Endothelial cell of hepatic sinusoid (primary cell): ENCODE data around the gene LRCOL1.

ENCODE experiments used
- in situ Hi-C: cut with HindIII; loops from 2 replicates; pipeline ENCODE4 v1.10.0; 2017; ENCODE audit warnings: low sequenced_read_pairs

The LRCOL1 gene

DNA sequence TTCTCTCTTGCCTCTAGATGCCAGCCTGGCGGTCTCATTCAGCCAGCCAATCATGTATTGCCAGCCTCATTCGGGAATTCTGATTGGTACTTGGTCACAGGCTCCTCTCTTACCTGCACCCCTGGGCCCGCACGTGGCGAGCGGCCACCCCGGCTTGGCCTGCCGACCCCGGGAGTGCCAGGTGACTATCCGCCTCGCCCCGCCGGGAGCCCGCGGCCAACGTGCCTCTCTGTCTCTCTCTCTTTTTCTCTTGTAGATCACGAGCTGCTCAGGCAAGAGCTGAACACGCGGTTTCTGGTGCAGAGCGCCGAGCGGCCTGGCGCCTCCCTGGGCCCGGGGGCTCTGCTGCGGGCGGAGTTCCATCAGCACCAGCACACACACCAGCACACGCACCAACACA is 39.3 kb downstream of the LRCOL1 start:
- in situ Hi-C loops: no loop called here

DNA sequence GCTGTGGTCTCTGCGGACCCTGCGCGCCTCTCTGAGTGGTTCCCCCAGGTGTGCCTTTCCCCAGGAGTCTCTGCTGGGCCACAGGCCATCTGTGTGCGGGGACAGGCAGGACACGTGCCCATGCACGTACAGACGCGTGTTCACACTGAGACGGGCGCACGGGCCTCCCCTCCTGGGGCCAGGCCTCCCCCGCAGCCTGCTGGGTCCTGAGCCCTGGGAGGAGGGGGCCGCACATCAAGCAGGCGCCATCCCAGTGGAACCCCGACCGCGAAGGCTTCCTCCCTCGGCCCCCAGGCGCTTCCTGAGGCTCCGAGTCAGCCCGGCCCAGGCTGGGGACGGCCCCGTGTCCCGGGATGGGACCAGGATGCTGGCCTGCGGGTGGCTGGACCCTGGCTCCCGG is 39.7 kb downstream of the LRCOL1 start:
- in situ Hi-C loops: no loop called here

- in situ Hi-C loops: no loop called here
Observed at GRCh38 chr12:132569856-132570480, 40.4 kb downstream of the LRCOL1 start.

DNA sequence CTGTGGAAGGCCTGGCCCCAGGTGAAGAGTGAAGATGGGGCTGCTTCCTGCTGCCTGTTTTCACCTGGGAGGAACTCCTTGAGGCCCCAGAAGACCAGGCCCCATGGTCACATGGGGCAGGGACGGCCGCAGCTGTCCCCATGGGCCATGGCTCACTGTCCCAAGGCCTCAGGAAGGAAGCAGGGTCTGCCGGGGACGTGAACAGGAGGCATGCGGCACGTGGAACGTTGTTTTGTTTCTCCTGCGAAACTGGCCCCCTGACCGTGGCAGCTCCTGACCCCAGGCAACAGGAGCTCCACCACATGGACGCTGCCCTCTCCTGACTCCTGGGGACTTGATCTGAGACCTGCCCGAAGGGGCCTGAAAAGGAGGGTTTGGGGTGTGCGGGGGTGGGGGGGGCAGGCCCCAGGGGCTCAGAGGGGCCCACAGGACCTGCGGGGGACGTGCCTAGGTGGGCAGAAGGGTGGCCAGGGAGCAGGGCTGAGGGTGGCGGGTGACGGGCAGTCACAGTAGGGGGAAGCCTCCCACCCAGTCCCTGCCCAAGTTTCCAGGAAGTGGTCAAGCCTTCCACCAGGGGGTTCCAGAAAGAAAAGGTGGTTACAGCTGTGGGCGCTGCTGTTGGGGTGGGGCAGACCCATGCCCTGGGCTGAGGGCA is 41.4 kb downstream of the LRCOL1 start:
- in situ Hi-C loops: no loop called here

DNA sequence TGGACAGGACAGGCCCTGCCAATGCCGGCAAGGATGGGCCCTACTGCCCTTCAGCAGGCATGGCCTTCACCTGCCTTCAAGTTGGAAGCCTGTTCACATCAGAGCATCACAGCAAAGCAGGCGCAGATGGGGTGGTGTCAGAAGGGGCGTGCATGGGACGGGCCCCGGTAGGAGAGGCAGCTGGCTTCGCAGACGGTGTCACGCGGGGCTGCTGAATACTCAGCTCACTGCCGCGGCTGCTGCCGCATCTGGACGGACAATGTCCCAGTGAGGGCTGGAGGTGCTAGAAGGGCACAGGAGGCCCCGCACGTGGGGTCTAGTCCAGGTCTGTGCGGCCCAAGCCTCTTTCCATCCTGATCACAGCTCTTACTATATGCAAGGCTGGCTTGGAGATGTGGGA is 42.1 kb downstream of the LRCOL1 start:
- in situ Hi-C loops: no loop called here

DNA sequence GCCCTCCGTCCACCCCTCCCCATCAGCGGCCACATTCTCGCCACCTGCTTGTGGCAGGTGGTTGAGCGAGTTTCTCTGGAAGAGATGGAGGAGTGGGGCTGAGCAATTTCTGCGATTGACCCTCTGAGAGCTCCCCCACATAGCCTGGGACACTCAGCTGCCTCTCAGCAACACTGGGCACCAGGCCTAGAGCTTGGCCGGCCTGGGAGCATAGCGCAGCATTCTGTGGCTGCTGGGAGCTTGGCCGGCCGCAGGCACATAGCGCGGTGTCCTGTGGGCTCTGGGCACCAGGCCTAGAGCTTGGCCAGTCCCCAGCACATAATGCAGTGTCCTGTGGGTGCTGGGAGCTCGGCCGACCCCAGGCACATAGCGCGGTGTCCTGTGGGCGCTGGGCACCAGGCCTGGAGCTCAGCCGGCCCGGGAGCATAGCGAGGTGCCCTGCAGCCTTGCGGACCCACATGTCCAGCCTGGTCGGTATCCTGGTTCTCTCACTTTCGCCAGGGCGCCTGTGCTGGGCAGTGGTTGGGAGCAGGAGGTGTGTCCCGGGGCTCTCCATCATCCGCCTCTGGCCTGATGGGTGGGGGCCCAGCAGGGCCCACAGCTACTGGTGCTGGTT is 43.8 kb downstream of the LRCOL1 start:
- in situ Hi-C loops: no loop called here

- in situ Hi-C loops: no loop called here
Observed at GRCh38 chr12:132565365-132565764, 45.0 kb downstream of the LRCOL1 start.

GRCh38 chr12:132563911-132564310 is 46.5 kb downstream of the LRCOL1 start:
- in situ Hi-C loops: no loop called here

GRCh38 chr12:132562489-132563021 is 47.8 kb downstream of the LRCOL1 start:
- in situ Hi-C loops: no loop called here

DNA sequence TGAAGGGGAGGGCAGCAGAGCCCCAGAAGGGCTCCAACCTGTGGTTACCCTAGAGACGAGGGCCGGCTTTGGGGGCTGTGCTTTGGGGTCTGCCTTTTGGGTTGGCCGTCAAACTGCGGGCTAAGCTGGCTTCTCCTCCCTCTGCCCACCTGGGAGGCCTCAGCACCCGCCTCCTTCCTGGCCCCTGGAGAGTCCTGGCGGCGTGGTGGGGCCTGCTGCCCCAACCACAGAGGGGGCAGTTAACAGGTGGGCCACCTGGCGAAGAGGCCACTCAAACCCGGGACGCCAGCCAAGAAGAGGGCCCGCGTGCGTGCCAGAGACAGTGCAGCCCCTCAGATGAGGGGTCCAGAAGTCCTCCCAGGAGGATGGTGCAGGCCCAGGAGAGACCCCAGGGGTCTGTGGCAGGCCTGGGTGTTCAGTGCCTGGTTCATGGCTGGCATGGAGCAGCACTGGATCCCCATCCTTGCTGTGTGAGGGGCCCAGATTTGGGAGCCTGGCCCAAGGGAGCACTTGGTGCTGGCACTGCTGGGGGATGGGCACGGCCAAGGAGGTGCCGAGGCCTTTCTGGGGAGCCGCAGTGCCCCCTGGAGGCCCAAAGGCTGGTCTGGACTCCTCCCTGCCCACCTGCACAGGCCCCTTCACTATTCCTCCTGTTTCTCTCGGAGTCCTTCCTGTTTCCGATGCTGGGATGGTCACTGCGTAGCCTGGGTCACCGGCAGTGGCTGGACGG is 48.8 kb downstream of the LRCOL1 start:
- in situ Hi-C loops: no loop called here

DNA sequence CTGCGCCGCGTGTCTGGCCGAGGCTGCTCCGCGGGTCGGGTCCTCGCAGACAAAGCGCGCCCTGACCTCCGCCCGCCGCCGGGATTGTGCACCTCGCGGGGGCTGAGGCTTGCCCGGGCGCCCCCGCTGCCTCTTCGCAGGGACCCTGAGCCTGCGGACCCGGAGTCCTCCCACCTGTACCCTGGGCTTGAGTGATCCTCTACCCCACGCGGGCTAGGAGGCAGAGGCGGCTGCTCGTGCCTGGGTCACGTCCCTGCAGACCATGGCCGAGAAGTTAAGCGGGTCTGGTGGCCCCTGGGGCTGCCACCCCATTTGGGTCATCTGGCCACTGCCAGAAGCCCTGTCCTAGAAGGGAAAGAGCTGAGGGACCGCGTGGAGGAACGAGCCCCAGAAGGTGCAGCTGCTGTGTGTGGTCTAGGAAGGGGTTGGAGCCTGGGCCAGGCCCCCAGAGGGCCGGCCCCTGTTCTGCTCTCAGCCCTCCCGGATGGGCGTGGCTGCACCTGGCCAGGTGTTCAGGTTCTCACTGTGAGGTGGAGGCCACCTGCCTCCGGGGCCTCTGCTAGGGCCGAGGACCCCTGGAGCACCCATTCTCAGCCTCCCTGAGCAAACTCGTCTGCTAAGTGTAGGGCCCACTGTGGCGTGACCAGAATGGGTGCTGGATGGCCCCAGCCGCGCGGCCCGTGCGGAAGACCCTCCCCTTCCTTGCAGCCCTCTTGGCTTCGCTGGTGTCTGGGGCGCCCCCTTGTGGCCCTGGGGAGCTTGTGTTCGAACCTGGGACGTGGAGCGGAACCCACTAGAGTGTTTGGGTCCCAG is 49.6 kb downstream of the LRCOL1 start:
- in situ Hi-C loops: no loop called here

DNA sequence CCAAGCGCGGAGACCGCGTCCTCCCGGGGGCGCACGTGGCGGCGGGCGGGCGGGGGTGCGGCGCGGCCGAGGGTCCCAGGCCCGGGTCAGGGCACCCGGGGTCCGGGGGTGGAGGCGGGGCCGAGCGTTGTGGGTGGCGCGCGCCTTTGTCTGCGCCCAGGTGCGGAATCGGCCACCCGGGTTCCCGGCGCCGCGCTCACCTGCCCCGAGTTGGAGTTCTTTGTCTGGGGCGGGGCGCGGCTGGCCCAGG is 50.1 kb downstream of the LRCOL1 start:
- in situ Hi-C loops: no loop called here

- in situ Hi-C loops: no loop called here
Observed at GRCh38 chr12:132559652-132560363, 50.6 kb downstream of the LRCOL1 start.

DNA sequence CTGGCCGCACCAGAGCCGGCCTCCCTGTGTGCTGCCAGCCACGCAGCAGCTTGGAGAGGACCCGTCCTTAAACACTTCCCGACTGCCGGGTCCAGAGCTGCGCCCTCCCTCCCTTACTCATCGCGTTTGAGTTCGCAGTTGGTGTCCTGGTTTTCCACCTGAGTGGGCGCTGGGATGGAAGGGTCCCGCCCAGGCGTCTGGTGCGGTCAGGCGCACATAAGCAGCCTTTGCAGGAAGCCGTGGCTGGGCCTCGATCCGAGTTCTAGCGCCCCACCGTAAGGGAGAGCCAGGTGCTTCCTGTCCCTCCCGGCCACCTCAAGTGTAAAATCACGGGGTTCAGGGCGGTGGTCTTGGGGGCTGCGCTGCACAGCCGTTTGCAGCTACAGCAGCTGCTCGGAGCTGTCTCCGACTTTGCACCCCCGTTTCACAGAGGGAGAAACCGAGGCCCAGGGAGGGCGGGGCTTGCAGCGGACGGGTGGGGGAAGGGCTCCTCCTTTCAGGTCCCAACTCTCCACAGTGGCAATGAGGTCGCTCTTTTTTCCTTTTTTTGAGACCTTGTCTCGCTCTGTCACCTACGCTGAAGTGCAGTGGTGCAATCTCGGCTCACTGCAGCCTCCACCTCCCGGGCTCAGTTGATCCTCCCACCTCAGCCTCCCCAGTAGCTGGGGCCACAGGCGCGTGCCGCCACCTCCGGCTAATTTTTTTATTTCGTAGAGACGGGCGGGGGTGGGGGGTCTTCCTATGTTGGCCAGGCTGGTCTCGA is 51.3 kb downstream of the LRCOL1 start:
- in situ Hi-C loops: no loop called here

GRCh38 chr12:132558042-132558856 is 52.1 kb downstream of the LRCOL1 start:
- in situ Hi-C loops: no loop called here

DNA sequence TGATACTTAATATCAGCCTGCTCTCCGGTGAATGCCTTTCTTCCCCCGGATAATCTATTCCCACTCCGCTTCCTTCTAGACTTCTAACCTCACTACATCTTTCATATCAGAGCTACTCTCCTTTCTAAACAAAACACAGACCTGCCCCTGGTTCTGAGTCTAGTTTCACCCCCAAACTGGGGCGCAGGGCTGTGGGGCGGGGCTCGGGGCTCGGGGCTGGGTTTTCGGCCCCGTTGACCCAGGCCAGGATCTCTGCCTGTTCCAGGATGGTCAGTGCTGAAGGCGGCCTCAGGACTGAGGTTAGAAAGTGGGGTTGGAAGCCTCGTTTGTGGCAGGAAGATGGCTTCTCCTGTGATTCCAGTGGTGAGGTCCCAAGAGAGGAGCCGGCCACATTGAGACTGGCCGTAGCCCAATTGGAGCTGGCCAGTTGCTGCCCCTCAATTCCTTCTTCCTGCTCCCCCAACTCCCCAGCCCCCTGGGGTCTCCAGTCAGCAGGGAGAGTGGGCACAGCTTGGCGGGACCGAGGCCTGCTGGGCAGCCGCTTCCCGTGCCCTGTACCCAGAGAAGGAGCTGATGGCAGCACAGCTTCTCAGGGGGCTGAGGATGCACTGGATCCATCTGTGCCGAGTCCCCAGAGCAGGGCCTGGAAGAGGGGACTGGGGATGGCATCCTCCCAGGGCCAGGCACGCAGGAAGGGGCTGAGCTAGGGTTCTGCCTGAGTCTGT is 52.9 kb downstream of the LRCOL1 start:
- in situ Hi-C loops: no loop called here

DNA sequence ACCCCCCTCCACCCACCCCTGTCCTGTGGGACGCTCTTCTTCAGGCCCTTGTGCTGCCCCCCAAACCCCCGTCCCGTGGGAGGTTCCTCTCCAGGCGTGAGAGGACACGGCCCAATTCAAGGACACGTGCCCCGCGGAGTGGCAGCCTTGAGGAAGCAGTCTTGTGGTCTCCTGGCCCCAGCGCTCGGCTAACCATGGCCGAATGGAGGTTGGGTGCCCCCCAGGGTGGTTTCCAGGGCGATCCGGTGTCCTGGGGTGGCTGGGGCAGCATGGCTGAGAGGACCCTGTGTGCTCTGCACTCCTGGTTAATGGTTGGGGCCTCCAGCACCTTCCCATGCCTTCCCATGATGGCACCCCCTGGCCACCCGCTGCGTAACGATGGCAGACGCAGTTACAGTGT is 53.6 kb downstream of the LRCOL1 start:
- in situ Hi-C loops: no loop called here

GRCh38 chr12:132556216-132556615 is 54.2 kb downstream of the LRCOL1 start:
- in situ Hi-C loops: no loop called here
